GM21528 (cell line): ENCODE results near the gene ZFPM1.
A peak's percentile ranks its signal among the peaks of the same experiment; 100 is the strongest.

Experiments used
- ATAC-seq: cut with Tn5 transposase; IDR thresholded peaks from one replicate; pipeline ENCODE4 v1.9.1; 2021; ENCODE audit warnings: mild to moderate bottlenecking, moderate library complexity; ENCODE audit not compliant: unreplicated experiment, low FRiP score

ZFPM1 gene

DNA sequence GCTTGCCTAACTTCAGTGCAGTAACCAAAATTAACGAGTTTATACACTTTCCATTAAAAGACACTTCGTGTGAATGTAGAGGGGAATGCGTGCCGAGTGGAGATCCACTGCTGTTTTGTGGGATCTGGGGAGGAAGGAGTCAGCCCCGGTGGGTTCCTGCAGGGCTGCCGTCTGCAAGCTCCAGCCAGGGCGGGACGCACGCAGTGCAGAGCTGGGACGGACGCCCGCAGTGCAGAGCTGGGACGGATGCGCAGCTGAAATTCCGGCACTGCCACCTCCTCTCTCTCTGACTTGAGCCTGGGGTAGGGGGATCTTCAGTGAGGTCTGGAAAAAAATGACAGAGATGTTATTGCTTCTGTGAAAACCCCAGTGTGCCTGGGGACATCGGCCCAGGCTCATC is 100.7 kb downstream of the ZFPM1 start:
- no peak for ATAC-seq

DNA sequence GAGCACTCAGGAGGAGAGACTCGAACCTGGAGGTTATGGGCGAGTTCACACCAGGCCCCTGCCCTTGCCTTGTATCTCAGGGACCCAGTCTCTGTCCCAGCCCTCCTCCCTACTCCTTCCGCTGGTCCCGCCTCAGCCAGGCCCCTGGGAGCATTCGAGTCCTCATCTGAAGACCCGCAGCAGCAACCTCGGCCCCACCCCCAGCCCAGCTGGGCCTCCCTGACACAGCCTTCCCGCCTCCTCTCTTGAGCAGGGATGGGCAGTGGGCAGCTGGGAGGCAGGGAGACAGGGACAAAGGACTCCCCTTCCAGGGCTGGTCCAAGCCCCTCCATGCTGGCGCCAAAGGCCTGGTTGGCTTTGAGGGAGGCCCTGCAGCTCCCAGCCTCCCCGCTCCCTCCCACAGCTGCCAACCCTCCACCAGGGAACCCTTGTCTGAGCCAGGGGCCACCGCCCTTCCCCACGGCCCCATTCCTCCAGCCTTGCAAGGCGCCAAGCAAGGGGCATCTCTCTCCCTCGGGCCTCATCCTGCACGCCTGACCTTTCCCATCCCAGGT is 101.7 kb downstream of the ZFPM1 start:
- ATAC-seq: no peak

DNA sequence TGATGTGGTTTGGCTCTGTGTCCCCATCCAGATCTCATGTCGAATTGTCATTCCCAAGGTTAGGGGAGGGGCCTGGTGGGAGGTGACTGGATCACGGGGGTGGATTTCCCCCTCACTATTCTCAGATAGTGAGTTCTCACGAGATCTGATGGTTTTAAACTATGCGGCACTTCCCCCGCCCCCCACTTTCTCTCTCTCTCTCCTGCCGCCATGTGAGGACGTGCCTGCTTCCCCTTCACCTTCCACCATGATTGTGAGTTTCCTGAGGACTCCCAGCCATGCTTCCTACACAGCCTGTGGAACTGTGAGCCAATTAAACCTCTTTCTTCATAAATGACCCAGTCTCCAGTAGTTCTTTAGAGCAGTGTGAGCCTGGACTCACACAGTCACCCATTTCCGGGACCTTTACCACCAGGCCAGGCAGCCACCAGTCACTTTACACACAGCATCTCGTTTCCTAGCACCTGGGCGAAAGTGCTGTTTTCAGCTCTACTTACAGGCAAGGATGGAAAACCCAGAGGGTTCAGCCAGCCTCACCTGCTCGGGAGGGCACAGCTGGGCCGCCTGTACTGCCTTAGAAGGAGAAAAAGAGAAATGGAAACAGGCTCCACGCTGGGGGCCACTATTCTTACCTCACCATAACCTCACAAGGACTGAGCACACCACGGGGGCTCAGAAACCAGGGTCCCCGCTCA is 103.4 kb downstream of the ZFPM1 start:
- no peak for ATAC-seq

DNA sequence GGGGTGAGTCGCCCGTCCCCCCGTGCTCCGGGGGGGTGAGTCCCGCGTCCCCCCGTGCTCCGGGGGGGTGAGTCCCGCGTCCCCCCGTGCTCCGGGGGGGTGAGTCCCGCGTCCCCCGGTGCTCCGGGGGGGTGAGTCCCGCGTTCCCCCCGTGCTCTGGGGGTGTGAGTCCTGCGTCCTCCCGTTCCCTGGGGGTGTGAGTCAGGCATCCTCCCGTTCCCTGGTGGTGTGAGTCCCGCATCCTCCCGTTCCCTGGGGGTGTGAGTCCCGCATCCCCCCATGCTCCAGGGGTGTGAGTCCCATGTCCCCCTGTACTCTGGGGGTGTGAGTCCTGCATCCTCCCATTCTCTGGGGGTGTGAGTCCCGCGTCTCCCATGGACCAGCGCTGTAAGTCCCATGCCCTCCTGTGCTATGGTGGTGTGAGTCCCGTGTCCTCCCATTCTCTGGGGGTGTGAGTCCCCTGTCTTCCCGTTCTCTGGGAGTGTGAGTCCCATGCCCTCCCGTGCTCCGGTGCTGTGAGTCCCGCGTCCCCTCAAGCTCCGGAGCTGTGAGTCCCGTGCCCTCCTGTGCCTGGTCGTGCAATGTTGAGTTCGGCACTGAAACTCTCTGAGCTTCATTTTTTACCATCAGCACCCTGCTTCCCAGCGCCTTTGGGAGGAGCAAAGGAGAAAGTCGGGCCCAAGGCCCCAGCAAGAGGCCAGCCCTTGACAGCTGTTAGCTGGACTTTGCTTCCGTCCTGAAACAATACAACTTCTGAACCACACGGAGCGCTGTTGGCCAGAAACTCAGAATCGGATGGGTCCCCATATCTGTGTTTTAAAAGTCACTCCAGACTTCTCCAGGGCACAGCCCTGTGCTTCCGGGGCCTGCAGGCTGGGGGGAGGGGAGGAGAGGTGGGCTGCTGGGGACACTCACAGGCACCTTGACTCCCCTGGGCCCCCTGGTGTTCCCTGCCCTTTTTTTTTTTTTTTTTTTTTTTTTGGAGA is 105.7 kb downstream of the ZFPM1 start:
- no peak for ATAC-seq

DNA sequence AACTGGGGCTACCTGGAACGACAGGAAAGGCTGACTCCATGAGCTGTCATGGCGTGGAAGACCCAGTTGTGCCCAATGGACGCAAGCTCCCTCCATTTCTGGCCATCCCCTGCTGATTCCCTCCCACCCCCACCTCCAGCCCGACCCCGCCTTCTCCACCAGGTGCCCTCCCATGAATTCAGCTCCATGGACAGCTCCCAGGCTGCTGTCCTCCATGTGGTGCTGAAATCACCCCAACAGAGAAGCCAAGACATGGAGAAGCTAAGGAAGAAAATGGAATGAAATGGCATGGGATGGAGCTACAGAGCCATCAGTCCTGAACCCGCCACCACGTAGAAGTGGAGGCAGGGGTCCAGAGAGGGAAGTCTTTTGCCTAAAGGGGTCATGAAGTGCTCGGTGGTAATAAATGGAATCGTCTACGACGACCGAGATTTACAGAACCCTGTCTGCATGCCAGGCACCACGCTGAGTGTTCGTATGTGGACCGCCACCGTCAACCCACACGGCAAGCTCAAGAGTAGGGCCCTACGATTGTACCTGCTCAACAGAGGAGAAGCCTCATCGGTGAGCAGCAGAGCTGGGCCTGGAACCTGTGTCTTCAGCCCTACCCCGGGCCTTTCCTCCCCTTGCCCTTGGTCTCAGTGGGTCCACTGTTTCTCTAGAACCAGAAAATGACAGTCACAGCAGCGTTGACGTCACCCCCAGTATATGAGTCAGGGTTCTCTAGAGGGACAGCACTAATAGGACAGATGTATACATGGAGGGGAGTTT is 107.8 kb downstream of the ZFPM1 start:
- ATAC-seq: no peak

DNA sequence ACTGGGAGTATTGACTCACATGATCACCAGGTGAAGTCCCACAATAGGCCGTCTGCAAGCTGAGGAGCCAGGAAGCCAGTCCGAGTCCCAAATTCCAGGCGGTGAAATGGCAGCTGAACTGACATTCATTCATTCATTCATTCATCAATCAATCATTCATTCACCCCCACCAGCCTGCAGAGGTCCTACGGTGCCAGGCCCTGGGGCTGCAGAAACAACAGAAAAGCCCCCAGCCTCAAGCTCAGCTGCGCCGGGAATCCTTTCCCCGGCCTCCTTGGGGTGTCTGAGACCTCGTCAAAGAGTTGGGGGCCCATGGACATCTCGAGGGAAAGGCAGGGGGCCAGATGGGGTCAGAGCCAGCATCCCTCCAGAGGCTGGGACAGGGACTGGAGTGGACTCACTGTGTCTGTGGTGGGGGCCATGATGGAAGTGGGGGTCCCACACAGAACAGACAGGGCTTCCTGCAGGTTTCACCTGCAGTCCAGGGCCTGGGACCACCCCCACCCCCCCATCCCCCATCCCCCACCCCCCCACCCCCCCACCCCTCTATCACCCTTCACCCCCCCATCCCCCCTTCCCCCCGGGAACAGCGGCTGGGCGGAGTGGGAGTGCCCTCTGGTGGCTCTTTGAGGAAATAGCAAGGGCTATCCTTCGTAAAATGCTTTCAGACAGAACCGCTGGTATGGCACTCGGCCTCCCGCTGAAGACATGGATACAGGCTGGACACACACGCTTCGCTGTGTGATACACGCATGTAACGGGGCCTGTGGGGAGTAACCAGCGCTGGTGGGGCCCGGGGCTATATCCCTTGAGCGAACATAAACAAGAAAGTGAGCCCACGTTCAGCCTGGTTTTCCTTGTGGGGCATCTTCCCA is 108.6 kb downstream of the ZFPM1 start:
- ATAC-seq: no peak

DNA sequence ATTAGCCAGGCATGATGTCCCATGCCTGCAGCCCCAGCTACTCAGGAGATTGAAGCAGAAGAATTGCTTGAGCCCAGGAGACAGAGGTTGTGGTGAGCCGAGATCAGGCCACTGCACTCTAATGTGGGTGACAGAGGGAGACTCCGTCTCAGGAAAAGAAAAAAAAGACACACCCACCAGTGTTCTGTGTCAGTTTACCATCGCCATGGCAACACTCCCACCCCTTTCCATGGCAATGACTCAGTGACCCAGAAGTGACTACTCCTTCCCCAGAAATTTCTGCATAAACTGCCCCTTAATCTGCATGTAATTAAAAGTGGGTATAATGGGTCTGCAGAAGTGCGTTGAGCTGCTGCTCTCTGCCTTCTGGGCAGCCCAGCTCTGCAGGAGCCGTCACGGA is 113.1 kb downstream of the ZFPM1 start:
- no peak for ATAC-seq

DNA sequence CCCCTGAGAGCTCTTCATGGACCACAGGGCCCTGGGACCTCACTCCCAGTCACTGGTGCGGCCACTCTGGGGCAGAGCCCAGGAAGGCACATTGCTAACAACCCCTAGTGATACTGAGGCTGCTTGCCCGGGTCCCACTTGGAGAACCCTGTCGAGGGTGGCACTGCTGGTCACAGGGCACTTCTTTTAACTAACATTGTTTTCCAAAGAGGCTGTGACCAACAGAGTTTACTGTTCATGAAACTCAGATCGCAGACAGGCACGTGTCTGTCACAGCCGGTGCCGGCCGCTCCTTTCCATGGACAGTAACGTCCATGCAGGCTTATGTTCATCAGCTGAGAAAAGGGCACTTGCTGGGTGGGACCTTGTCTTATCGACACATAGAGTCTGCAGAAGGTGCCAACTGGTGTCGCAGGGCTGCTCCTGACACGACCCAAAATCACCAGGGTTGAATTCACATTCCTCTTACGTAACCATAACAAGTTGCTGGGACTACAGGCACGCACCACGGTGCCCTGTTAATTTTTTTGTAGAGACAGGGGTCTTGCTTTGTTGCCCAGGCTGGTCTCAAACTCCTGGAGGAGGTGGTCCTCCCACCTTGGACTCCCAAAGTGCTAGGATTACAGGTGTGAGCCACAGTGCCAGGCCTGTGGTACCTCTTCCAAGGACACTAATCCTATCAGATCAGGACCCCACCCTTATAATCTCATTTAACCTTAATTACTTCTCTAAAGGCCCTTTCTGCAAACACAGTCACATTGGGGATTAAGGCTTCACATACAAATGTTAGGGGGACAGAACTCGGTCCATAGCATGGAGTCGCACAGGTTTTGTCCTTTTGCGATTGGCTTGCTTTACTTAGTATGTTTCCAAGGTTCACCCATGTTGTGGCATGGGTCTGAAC is 115.9 kb downstream of the ZFPM1 start:
- no peak for ATAC-seq

DNA sequence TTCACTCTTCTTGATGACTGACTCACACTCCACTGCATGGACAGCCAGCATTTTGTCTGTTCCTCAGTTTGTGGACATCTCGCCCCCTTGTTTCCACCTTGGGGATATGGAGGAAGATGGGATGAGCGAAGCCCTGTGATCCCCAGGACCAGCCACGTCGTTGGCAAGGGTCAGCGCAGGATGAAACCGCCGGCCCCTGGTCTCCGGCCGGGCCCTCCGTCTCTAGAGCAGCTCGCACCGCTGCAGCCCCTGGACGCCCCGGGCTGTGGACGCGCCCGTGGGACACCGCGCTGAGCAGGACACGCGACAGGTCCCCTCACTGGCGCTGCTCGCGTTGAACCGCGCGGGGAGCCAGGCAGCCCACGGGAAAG is 116.5 kb downstream of the ZFPM1 start:
- peak; percentile 21 for ATAC-seq

DNA sequence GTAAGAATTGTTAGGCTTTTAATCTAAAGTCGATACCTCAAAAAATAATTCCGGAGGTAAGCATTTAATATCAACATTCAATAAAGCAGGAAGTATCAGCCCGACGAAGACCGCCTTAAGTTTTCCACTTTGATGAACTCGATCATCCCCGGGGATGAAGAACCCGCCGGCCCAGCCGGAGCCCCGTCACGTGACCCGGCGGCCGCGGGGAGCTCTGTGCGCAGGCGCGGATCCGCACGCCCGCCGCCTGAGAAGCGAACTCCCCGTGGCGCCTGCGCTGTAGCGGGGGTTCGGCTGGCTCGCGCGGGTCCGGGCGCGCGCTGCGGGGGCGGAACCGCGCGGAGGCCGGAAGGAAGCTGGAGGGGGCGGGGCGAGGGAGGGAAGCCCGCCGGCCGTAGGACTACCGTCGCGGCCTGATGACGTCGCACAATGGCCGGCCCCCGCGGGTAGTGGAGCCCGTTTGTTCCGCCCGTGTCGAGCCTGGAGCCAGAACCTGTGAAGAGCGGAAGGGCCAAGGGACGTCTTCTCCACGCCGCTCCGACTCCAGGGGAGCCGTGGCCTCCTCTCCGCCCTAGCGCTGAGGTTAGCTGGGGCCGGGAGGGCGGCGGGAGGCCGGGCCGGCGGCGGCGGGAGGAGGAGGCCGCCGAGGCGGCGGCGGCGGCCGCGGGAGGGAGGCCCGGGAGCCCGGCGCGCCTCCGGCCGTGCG is 117.1 kb downstream of the ZFPM1 start, which contains the start of gene ZC3H18:
Gene ZC3H18, plus strand, starts transcription at position 419 of the 706 bp plus-strand sequence. CDS start 6,721 bp downstream, outside the sequence.
- peak; percentile 66 for ATAC-seq

DNA sequence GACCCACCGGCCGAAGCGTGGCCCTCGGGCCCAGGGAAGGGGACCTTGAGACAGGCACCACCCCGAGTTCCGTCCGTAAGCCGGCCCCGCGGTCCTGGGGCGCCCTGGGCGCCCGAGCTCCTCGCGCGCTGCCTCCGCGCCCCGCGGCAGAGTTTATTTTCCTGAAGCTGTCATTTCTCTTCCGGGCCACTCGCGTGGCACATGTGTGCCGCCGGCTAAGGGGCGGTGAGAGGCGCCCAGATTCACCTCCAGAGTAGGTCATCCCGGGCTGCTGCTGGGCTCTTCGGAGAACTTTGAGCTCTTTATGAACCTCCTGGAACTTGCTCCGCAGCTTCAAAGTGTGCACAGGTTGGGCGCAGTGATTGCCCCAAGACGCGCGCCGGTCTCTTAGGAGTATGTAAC is 117.6 kb downstream of the ZFPM1 start:
- no peak for ATAC-seq

DNA sequence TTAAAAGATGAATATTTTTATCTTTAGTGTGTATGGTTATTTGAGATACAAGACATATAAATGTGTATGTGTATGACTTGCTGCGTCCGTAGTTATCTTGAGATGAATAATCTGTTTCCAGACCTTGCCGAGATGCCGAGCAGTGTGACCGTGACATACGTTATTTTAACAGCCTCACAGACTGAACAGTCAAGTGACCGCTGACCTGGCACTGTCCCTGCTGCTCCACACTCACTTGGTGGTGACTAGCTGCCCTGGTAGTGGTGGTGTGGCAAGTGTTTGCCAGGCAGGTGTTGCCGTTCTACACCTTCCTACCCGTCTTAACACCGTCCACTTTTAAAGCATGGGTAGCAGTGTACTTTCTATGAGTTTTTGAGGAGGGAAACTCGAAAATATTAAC is 122.2 kb downstream of the ZFPM1 start:
- ATAC-seq: no peak

DNA sequence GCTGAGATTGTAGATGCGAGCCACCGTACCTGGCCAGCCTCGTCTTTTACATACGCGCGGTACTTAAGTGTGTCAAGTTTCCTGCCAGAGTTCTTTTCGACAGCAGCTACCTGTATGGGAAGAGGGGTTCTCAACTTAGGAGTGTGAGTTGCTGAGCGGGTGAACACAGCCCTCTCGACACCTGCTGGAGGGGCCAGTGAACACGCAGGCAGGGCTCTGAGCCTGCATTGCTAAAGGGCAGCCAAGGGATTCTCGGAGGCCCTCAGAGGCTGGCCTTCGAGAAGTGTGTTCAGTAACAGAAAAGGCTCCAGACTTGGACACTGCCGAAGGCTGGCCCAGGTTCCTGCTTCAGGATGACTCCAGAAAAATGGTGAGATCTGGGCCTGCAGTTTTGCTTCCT is 123.2 kb downstream of the ZFPM1 start:
- no peak for ATAC-seq

DNA sequence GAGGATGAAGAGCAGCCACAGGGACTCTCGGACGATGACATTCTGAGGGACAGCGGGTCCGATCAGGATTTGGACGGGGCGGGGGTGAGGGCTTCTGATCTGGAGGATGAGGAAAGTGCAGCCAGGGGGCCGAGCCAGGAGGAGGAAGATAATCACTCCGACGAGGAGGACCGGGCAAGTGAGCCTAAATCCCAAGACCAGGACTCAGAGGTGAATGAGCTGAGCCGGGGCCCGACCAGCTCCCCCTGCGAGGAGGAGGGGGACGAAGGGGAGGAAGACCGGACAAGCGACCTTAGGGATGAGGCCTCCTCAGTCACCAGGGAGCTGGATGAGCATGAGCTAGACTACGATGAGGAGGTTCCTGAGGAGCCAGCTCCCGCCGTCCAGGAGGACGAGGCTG is 124.1 kb downstream of the ZFPM1 start:
- ATAC-seq: no peak

DNA sequence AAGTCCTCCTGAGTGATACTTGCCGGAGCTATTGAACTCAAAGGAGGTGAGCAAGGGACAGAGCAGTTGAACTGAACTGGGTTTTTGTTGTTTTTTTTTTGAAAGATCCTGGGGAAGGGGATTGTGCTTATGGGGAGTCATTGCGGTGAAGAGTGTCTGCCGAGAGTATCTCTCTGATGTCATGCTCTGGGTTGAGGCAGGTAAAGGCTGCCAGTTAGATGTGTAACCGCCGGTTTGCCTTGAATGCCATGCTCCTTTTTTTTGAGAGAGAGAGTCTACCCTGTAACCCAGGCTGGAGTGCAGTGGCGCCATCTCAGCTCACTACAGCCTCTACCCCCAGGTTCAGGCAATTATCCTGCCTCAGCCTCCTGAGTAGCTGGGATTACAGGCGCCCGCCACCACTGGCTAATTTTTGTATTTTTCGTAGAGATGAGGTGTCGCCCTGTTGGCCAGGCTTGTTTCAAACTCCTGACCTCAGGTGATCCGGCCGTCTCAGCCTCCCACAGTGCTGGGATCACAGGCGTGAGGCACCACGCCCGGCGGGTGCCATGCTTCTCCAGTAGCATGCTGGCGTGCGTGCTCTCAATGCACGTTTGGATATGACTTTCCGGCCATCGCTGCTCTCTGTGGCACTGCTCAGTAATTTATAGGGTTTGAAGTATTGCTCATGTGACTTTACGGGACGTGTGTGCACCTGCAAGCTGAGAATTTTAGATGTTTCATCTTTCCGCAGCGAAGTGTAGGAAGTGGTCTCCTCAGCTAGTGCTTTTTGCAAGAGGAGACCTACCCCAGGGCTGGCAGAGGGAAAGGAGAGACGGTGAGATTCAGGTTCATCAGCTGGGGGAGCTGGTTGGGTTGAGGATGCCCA is 125.6 kb downstream of the ZFPM1 start:
- ATAC-seq: no peak

DNA sequence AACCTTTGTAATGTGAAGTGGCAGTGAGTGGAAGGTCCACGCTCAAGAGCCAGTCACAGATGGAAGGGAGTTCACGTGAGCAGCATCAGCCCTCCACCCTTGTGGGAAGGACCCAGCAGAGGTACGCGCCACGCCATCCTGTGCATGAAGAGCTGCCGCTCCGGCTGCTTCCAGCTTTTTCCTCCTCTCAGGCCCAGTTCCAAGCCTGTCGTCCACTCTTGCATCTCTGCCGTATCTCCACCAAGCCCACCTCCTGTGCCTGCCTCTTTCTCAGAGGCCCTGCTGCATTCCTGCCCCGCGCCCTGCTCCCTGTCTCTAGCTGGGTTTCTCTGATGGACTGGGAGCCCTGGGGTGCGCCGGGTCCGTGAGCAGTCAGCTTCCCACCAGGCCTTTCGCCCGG is 127.3 kb downstream of the ZFPM1 start:
- no peak for ATAC-seq

DNA sequence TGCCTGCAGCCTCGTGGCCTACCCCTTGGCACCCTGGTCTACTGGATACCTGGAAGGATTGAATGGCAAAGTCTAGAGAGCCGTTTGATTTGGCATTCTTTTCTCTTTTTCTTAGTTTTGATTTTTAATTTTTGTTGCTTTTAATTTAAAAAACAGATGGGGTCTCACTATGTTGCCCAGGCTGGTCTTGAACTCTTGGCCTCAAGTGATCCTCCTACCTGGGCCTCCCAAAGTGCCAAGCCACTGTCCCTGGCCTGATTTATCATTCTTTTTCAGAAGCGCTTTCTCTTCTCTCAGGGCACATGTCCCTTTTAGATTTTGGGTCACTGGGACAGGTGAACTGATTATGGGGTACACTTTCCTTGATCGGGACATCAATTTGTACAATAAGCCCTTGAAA is 128.0 kb downstream of the ZFPM1 start:
- ATAC-seq: no peak
